ENCODE measurements around the gene SLC44A1.

GRCh38 chr9:105220451-105220850 lies 24.0 kb upstream of the SLC44A1 start:
- no peak for TF ChIP-seq YY1 (IDR thresholded peaks at IDR 0.05; ENCODE audit: insufficient read depth, insufficient read length)
- TF ChIP-seq ZNF274 (IDR thresholded peaks at IDR 0.05; ENCODE audit: low read depth, low read length): no peak
